ENCODE data around the gene IPMK.

IPMK gene

GRCh38 chr10:58150290-58150689, 117.4 kb downstream of the IPMK start:
- DNase-seq = no peak

DNA sequence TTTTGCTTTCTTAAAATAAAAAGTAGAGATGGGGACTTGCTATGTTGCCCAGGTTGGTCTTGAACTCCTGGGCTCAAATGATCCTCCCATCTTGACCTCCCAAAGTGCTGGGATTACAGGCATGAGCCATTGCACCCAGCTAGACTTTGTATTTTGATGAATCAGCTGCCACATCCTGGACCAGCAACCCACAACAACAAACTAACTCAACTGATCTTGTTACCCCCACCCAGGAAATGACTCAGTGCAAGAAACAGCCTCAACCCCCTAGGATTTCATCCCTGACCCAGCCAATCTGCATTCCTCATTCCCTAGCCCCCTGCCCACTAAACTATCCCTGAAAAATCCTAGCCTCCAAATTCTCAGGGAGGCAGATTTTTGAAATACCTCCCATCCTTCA, 123.8 kb downstream of the IPMK start:
- no peak for DNase-seq
